Colonic mucosa (tissue), 4 donors: ENCODE data around the gene STARD10. TPM values are rescaled to one million over a fixed set of nuclear protein-coding genes. Genes with fewer than 3 reads are reported as not detected.
"Not testable (repeated sequence)": the region's sequence is repeated elsewhere in the genome, so short reads cannot be mapped to it uniquely, and the experiment has no call there.

Experiments used
- DNase-seq: peaks from one replicate; pipeline ENCODE4 v3.0.0-alpha.2; 2020
- H3K27ac ChIP-seq: fragments of 200-600 bp; one replicate; pipeline ENCODE4 v1.8.0; 2021
- H3K27me3 ChIP-seq: fragments of 200-600 bp; one replicate; pipeline ENCODE4 v1.8.0; 2021
- H3K36me3 ChIP-seq: fragments of 200-600 bp; one replicate; pipeline ENCODE4 v1.8.0; 2021
- H3K4me1 ChIP-seq: fragments of 200-600 bp; one replicate; pipeline ENCODE4 v1.8.0; 2021; ENCODE audit warnings: mild to moderate bottlenecking
- H3K4me3 ChIP-seq: fragments of 200-600 bp; one replicate; pipeline ENCODE4 v1.8.0; 2021
- H3K9ac ChIP-seq, 2 donors: one replicate each; pipeline ENCODE4 v1.7.0; 2013; ENCODE audit warnings: control low read depth in 2 of 2, low read depth in 2 of 2, low read length in 2 of 2
- H3K9me3 ChIP-seq: fragments of 200-600 bp; one replicate; pipeline ENCODE4 v1.8.0; 2021
- CTCF ChIP-seq: fragments of 200-600 bp; IDR thresholded peaks from one replicate; pipeline ENCODE4 v1.8.0; 2022; ENCODE audit warnings: antibody characterized with exemption, mild to moderate bottlenecking
- intact Hi-C: fragments of 100-400 bp; cut with DNase I; formaldehyde crosslinking; loops from one replicate; pipeline ENCODE4 v1.14.1; 2022
- total RNA-seq, 2 donors: library from RNA; stranded (reverse); fragmentation: NEBNext Ultra II Directional in 1 of 2; extraction: Animal tissue kit (Norgen Biotek cat#: 25700) in 1 of 2; gene quantifications; one replicate each; pipeline ENCODE4 v1.2.1, GENCODE V29; 2021
- donor health status: healthy.
- donor health status: DM: no; HTN: no; CAD: no.
- donor health status: DM: no; HTN: no; CAD: no.

STARD10 gene
- total RNA-seq, 2 donors from 2014 or later, result 519 to 905 TPM

DNA sequence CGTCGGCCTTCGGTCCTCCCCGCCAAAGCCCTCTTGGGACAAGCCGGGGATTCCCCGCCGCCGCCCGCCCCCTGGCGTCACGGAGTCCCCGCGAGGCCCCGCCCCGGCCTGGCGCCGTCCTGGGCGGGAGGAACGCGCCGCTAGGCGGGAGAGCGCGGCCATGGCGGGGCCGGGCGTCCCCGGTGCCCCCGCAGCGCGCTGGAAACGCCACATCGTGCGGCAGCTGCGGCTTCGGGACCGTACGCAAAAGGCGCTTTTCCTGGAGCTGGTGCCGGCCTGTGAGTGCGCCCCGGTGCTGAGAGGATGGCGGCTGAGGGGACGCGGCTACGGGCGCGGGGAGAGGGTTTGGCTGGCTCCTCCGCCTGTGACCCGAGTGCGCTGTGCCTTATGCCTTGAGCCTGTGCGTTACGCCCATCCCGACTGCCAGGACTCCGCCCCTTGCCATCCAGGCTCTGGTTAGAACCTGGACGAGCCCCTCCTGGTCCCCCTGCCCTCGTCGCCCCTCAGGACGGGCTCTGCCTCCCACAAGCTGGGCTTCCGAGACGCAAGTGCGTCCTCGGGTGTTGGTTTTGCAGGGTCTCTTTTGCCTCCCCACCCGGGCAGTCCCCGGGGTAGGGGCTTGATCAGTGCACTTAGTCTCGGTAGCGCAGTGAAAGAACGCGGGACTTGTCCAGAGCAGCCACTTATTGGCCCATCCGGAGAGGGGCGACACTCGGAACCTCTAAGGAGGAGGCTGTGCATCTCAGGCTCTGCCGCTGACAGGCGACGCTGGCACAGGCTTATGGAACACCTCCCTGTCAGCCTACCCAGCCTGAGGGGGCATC, 20.7 kb upstream of the STARD10 start, which contains the start of gene ATG16L2:
Gene ATG16L2, plus strand, starts transcription at position 126 of the 824 bp plus-strand sequence. Its CDS starts 35 bp downstream, at position 161.
- DNase-seq, result peak; percentile 88
- Histone ChIP-seq H3K27ac (peak within 1 kb of the TSS; percentile 93), H3K27me3 (no peaks in the 10 kb centered on the region), H3K9me3 (no peaks in the 10 kb centered on the region), H3K36me3 (no peaks in the 10 kb centered on the region), H3K4me1 (peaks cover 18% of the 10 kb centered on the region), H3K4me3 (peak within 1 kb of the TSS; percentile 82), H3K9ac (peak within 1 kb of the TSS; percentile 91 to 96)
- intact Hi-C loops, result loop anchor here (5.0 kb wide), 1 partner anchor 87 kb away; no protein-coding TSS in a partner anchor
- no peak for TF ChIP-seq CTCF

DNA sequence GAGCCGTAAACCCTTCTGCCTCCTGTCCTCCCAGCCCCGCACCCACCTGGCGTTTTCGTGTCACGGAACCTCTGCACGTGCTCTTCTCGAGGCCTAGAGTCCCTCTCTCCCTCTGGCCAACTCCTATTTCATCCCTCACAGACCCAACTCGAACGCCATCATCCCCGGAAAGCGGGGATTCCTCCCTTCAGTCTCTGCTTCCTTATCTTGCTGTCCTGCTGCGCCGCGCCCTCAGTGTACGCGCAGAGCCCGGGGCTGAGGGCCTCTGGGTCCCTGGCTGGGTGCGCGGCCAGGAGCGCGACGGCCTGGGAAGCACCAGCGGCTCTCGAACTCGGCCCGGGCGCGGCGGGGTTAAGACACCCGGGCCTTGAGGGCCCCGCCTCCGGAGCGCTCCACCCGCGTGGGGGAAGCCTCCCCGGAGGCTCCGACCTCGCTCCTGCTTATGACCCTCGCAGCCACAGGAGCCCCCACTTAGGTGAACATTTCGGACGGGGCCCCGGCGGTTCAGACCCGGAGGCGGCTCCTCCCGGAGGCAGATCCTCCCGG, 20.0 kb upstream of the STARD10 start:
- DNase-seq, result peak; percentile 86
- H3K36me3 ChIP-seq, result no peaks in the 10 kb centered on the region
- intact Hi-C loops, result loop anchor here (5.0 kb wide), 1 partner anchor 87 kb away; no protein-coding TSS in a partner anchor
- H3K4me1 ChIP-seq, result peaks cover 18% of the 10 kb centered on the region
- H3K9ac ChIP-seq, result peak overlapping the region; percentile 91 to 96
- H3K27me3 ChIP-seq, result no peaks in the 10 kb centered on the region
- peak overlapping the region; percentile 93 for H3K27ac ChIP-seq
- H3K9me3 ChIP-seq, result no peaks in the 10 kb centered on the region
- TF ChIP-seq CTCF, result no peak
- peak overlapping the region; percentile 82 for H3K4me3 ChIP-seq

GRCh38 chr11:72812967-72813739, 19.3 kb upstream of the STARD10 start:
- intact Hi-C loops, result loop anchor here (5.0 kb wide), 1 partner anchor 86 kb away; no protein-coding TSS in a partner anchor

GRCh38 chr11:72812604-72812966, 18.7 kb upstream of the STARD10 start:
- Histone ChIP-seq H3K36me3 (no peaks in the 10 kb centered on the region), H3K27ac (peak overlapping the region; percentile 93), H3K4me3 (peak overlapping the region; percentile 82), H3K4me1 (peaks cover 18% of the 10 kb centered on the region), H3K9me3 (no peaks in the 10 kb centered on the region), H3K27me3 (no peaks in the 10 kb centered on the region), H3K9ac (peak overlapping the region in 1 of 2 donors; percentile 96)
- DNase-seq, result no peak
- TF ChIP-seq CTCF, result no peak
- intact Hi-C loops, result loop anchor here (5.0 kb wide), 1 partner anchor 85 kb away; no protein-coding TSS in a partner anchor

More at GRCh38 chr11:72812967-72813739, 19.3 kb upstream of the STARD10 start:
- H3K27me3 ChIP-seq, result no peaks in the 10 kb centered on the region
- no peaks in the 10 kb centered on the region for H3K9me3 ChIP-seq
- peak overlapping the region; percentile 93 for H3K27ac ChIP-seq
- peak overlapping the region; percentile 82 for H3K4me3 ChIP-seq
- peaks cover 18% of the 10 kb centered on the region for H3K4me1 ChIP-seq
- peak; percentile 79 for DNase-seq
- peak overlapping the region; percentile 91 to 96 for H3K9ac ChIP-seq
- TF ChIP-seq CTCF, result peak; percentile 42
- H3K36me3 ChIP-seq, result no peaks in the 10 kb centered on the region

- intact Hi-C loops, result loop anchor here (5.0 kb wide), 1 partner anchor 84 kb away; no protein-coding TSS in a partner anchor
- not testable (repeated sequence) for DNase-seq, H3K27me3 ChIP-seq, H3K36me3 ChIP-seq, H3K27ac ChIP-seq, H3K4me3 ChIP-seq, H3K9me3 ChIP-seq, H3K9ac ChIP-seq
- peaks cover 18% of the 10 kb centered on the region for H3K4me1 ChIP-seq
These were observed 17.8 kb upstream of the STARD10 start for GRCh38 chr11:72811686-72812085.
